B cell (primary cell): ENCODE data around the gene FGFR3.

Experiments used
- EZH2 ChIP-seq: IDR thresholded peaks from 2 replicates; pipeline ENCODE4 v1.6.1; 2012; ENCODE audit warnings: borderline replicate concordance, low read depth, mild to moderate bottlenecking, moderate library complexity, low read length; ENCODE audit not compliant: insufficient read depth, poor library complexity, severe bottlenecking
- TF ChIP-seq, protein P1 (sequence below): fragments of 200-600 bp; IDR thresholded peaks from one replicate; pipeline ENCODE4 v1.8.0; 2022; ENCODE audit warnings: antibody characterized with exemption, mild to moderate bottlenecking

DNA sequence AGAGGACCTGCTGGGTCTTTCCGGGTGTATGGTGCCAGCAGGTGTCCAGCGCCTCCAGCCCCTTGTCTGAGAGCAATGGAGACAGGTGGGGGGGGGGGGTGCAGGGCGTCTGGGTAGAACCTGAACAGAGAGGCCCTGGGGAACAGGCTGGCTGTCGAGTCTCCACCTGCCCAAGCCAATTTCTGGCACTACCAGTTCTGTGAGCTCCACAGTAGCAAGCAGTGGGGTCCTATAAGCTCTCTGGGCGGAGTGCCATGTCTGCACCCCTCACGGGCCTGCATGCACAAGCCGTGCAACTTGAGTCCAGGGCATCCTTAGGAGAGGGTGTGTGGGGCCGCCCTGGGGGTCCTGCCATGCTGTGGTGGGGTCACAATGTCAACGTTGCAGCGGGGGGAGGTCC is 10.1 kb upstream of the FGFR3 start:
- no peak for TF ChIP-seq EZH2
- TF ChIP-seq, protein P1, sequence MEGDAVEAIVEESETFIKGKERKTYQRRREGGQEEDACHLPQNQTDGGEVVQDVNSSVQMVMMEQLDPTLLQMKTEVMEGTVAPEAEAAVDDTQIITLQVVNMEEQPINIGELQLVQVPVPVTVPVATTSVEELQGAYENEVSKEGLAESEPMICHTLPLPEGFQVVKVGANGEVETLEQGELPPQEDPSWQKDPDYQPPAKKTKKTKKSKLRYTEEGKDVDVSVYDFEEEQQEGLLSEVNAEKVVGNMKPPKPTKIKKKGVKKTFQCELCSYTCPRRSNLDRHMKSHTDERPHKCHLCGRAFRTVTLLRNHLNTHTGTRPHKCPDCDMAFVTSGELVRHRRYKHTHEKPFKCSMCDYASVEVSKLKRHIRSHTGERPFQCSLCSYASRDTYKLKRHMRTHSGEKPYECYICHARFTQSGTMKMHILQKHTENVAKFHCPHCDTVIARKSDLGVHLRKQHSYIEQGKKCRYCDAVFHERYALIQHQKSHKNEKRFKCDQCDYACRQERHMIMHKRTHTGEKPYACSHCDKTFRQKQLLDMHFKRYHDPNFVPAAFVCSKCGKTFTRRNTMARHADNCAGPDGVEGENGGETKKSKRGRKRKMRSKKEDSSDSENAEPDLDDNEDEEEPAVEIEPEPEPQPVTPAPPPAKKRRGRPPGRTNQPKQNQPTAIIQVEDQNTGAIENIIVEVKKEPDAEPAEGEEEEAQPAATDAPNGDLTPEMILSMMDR = no peak
